ENCODE data around the gene PIP4K2B.

Gene PIP4K2B

DNA sequence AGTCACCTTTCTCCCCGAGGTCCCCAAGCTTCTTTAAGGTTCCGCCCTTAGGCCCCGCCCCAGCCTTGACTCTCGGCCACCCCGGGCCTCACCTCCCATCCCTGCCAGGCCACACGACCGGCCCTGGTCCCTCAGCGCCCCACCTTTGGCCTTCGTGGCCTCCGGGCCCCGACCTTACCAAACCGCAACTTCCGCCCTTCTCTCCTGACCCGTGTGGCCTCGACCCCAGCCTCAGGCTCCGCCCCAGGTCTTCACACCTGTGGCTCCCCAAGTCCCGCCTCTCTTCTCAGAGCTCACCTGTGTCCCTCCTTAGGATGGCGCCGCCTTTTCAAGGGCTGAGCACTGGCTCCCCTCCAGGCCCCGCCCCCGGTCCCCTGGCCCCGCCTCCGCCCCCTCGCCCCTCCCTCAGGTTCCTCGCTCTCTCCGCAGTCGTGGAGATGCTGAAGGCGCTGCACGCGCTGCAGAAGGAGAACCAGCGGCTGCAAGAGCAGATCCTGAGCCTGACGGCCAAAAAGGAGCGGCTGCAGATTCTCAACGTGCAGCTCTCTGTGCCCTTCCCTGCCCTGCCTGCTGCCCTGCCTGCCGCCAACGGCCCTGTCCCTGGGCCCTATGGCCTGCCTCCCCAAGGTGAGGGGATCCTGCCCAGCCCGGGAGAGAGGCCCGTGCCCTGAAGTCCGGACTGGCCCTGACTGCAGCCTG, 79.3 kb downstream of the PIP4K2B start:
- peaks cover 26% of the 10 kb centered on the region for H3K27me3 ChIP-seq (ENCODE audit: control insufficient read depth, insufficient read depth, low read length)
- peak overlapping the region; percentile 53 for H3K4me3 ChIP-seq (ENCODE audit: low read depth, low read length)
- peaks cover 16% of the 10 kb centered on the region for H3K4me1 ChIP-seq (ENCODE audit: control insufficient read depth, insufficient read depth, low read length)
- no peaks in the 10 kb centered on the region for H3K9me3 ChIP-seq (ENCODE audit: control insufficient read depth, insufficient read depth, low read length)
- H3K9ac ChIP-seq (ENCODE audit: low read depth, low read length), result no peak overlapping the region
- no peaks in the 10 kb centered on the region for H3K36me3 ChIP-seq (ENCODE audit: control insufficient read depth, insufficient read depth, low read length)

GRCh38 chr17:38719289-38719942, 79.9 kb downstream of the PIP4K2B start:
- H3K36me3 ChIP-seq (ENCODE audit: control insufficient read depth, insufficient read depth, low read length), result no peaks in the 10 kb centered on the region
- peaks cover 30% of the 10 kb centered on the region for H3K27me3 ChIP-seq (ENCODE audit: control insufficient read depth, insufficient read depth, low read length)
- peak overlapping the region; percentile 48 for H3K4me3 ChIP-seq (ENCODE audit: low read depth, low read length)
- H3K9ac ChIP-seq (ENCODE audit: low read depth, low read length), result no peak overlapping the region
- H3K9me3 ChIP-seq (ENCODE audit: control insufficient read depth, insufficient read depth, low read length), result no peaks in the 10 kb centered on the region
- H3K4me1 ChIP-seq (ENCODE audit: control insufficient read depth, insufficient read depth, low read length), result peaks cover 18% of the 10 kb centered on the region

- H3K9ac ChIP-seq (ENCODE audit: low read depth, low read length), result no peak overlapping the region
- H3K9me3 ChIP-seq (ENCODE audit: control insufficient read depth, insufficient read depth, low read length), result no peaks in the 10 kb centered on the region
- H3K4me3 ChIP-seq (ENCODE audit: low read depth, low read length), result no peak overlapping the region
- H3K27me3 ChIP-seq (ENCODE audit: control insufficient read depth, insufficient read depth, low read length), result peaks cover 29% of the 10 kb centered on the region
- no peaks in the 10 kb centered on the region for H3K36me3 ChIP-seq (ENCODE audit: control insufficient read depth, insufficient read depth, low read length)
- H3K4me1 ChIP-seq (ENCODE audit: control insufficient read depth, insufficient read depth, low read length), result peaks cover 26% of the 10 kb centered on the region
These were observed 82.1 kb downstream of the PIP4K2B start for GRCh38 chr17:38717139-38717745.

DNA sequence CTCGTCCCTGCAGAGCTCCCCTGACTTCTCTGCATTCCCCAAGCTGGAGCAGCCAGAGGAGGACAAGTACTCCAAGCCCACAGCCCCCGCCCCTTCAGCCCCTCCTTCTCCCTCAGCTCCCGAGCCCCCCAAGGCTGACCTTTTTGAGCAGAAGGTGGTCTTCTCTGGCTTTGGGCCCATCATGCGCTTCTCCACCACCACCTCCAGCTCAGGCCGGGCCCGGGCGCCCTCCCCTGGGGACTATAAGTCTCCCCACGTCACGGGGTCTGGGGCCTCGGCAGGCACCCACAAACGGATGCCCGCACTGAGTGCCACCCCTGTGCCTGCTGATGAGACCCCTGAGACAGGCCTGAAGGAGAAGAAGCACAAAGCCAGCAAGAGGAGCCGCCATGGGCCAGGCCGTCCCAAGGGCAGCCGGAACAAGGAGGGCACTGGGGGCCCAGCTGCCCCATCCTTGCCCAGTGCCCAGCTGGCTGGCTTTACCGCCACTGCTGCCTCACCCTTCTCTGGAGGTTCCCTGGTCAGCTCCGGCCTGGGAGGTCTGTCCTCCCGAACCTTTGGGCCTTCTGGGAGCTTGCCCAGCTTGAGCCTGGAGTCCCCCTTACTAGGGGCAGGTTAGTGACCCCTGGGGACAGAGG, 82.9 kb downstream of the PIP4K2B start:
- Histone ChIP-seq H3K9me3 (ENCODE audit: control insufficient read depth, insufficient read depth, low read length) (no peaks in the 10 kb centered on the region), H3K9ac (ENCODE audit: low read depth, low read length) (no peak overlapping the region), H3K27me3 (ENCODE audit: control insufficient read depth, insufficient read depth, low read length) (peaks cover 26% of the 10 kb centered on the region), H3K36me3 (ENCODE audit: control insufficient read depth, insufficient read depth, low read length) (no peaks in the 10 kb centered on the region), H3K4me3 (ENCODE audit: low read depth, low read length) (no peak overlapping the region), H3K4me1 (ENCODE audit: control insufficient read depth, insufficient read depth, low read length) (peaks cover 26% of the 10 kb centered on the region)

Measured in iPS-15b (cell line).